Kasumi-1 (cell line): Measurements from ENCODE around the gene EMX2.

Experiments
- DNase-seq, 2 experiments: peaks; one replicate each; lab custom pipeline; 2025; lab: John Stamatoyannopoulos, UW

The EMX2 gene

GRCh38 chr10:117532003-117532385, 10.6 kb upstream of the EMX2 start:
- DNase-seq, result no peak

GRCh38 chr10:117532451-117533107, 10.0 kb upstream of the EMX2 start:
- no peak for DNase-seq

- DNase-seq, result no peak
Observed at GRCh38 chr10:117533507-117534281, 8.9 kb upstream of the EMX2 start.

- no peak for DNase-seq
Observed at GRCh38 chr10:117534321-117535297, 7.9 kb upstream of the EMX2 start.

GRCh38 chr10:117535298-117536071, 7.1 kb upstream of the EMX2 start:
- DNase-seq, result no peak

- peak in 1 of 2 experiments; percentile 18 for DNase-seq
Observed at GRCh38 chr10:117536072-117536865, 6.3 kb upstream of the EMX2 start.

- no peak for DNase-seq
Observed at GRCh38 chr10:117536866-117537435, 5.6 kb upstream of the EMX2 start.

GRCh38 chr10:117537436-117537903, 5.1 kb upstream of the EMX2 start:
- peak; percentile 12 to 18 for DNase-seq

GRCh38 chr10:117537904-117538524, 4.5 kb upstream of the EMX2 start:
- DNase-seq, result no peak

GRCh38 chr10:117539361-117539773, 3.2 kb upstream of the EMX2 start:
- no peak for DNase-seq

- no peak for DNase-seq
Observed at GRCh38 chr10:117539903-117540639, 2.5 kb upstream of the EMX2 start.

- no peak for DNase-seq
Observed at GRCh38 chr10:117540640-117541404, 1.7 kb upstream of the EMX2 start.

GRCh38 chr10:117541405-117541908, 1.1 kb upstream of the EMX2 start:
- DNase-seq, result no peak

GRCh38 chr10:117541909-117542705, 439 bp upstream of the EMX2 start:
- DNase-seq, result no peak

GRCh38 chr10:117543225-117544003, 868 bp downstream of the EMX2 start:
- no peak for DNase-seq

GRCh38 chr10:117544004-117544701, 1.6 kb downstream of the EMX2 start:
- no peak for DNase-seq
